ENCODE results near the gene DUSP14.
A peak's percentile ranks its signal among the peaks of the same experiment; 100 is the strongest.
"Not testable (repeated sequence)": the region's sequence is repeated elsewhere in the genome, so short reads cannot be mapped to it uniquely, and the experiment has no call there.

The DUSP14 gene

GRCh38 chr17:37489197-37490001 is at the start of gene DUSP14:
Gene DUSP14, plus strand, starts transcription at chr17:37489891. Its CDS starts 22,382 bp downstream, at chr17:37512273.
- peak; percentile 49 for DNase-seq

- DNase-seq, result no peak
Observed at GRCh38 chr17:37440424-37440823, 49.3 kb upstream of the DUSP14 start.

GRCh38 chr17:37441369-37442014 is 48.2 kb upstream of the DUSP14 start:
- DNase-seq, result not testable (repeated sequence)

GRCh38 chr17:37446027-37446426 is 43.7 kb upstream of the DUSP14 start:
- no peak for DNase-seq

GRCh38 chr17:37447641-37448040 is 42.0 kb upstream of the DUSP14 start:
- DNase-seq, result no peak

- no peak for DNase-seq
Observed at GRCh38 chr17:37450112-37450511, 39.6 kb upstream of the DUSP14 start.

GRCh38 chr17:37457801-37458200 is 31.9 kb upstream of the DUSP14 start:
- not testable (repeated sequence) for DNase-seq

- DNase-seq, result no peak
Observed at GRCh38 chr17:37458805-37459204, 30.9 kb upstream of the DUSP14 start.

GRCh38 chr17:37461668-37462067 is 28.0 kb upstream of the DUSP14 start:
- no peak for DNase-seq

GRCh38 chr17:37462492-37462891 is 27.2 kb upstream of the DUSP14 start:
- DNase-seq, result no peak

GRCh38 chr17:37463039-37463438 is 26.7 kb upstream of the DUSP14 start:
- DNase-seq, result no peak

GRCh38 chr17:37465069-37465616 is 24.5 kb upstream of the DUSP14 start:
- DNase-seq, result no peak

- no peak for DNase-seq
Observed at GRCh38 chr17:37466471-37466870, 23.2 kb upstream of the DUSP14 start.

- no peak for DNase-seq
Observed at GRCh38 chr17:37470181-37470580, 19.5 kb upstream of the DUSP14 start.

- peak; percentile 20 for DNase-seq
Observed at GRCh38 chr17:37475731-37476420, 13.8 kb upstream of the DUSP14 start.

- DNase-seq, result no peak
Observed at GRCh38 chr17:37476431-37477120, 13.1 kb upstream of the DUSP14 start.

- DNase-seq, result no peak
Observed at GRCh38 chr17:37478187-37478586, 11.5 kb upstream of the DUSP14 start.

- no peak for DNase-seq
Observed at GRCh38 chr17:37479025-37479424, 10.7 kb upstream of the DUSP14 start.

GRCh38 chr17:37480427-37480826 is 9.3 kb upstream of the DUSP14 start:
- no peak for DNase-seq

- DNase-seq, result no peak
Observed at GRCh38 chr17:37481001-37481665, 8.6 kb upstream of the DUSP14 start.

- DNase-seq, result no peak
Observed at GRCh38 chr17:37483311-37484039, 6.2 kb upstream of the DUSP14 start.

All from GF-D8 (cell line).